ENCODE measurements around the gene KDM4D. TPM values are rescaled to one million over a fixed set of nuclear protein-coding genes. Genes with fewer than 3 reads are reported as not detected.
"Not testable (repeated sequence)": the region's sequence is repeated elsewhere in the genome, so short reads cannot be mapped to it uniquely, and the experiment has no call there.

KDM4D gene
- 0.32 TPM for total RNA-seq

GRCh38 chr11:94973099-94973968 lies at the start of gene KDM4D, which contains the start of gene CWC15:
Gene KDM4D, plus strand, starts transcription at chr11:94973709. Its CDS starts 23,664 bp downstream, at chr11:94997373.
Gene CWC15, minus strand, starts transcription at chr11:94973556. Its CDS starts 1,371 bp downstream, at chr11:94972185.
- peak; percentile 99 for ATAC-seq

- ATAC-seq = no peak
Measured at GRCh38 chr11:94924171-94924572, 49.3 kb upstream of the KDM4D start.

- no peak for ATAC-seq
Measured at GRCh38 chr11:94924612-94925011, 48.9 kb upstream of the KDM4D start.

GRCh38 chr11:94925422-94926270 lies 47.9 kb upstream of the KDM4D start:
- ATAC-seq = no peak

GRCh38 chr11:94926271-94926625 lies 47.3 kb upstream of the KDM4D start:
- no peak for ATAC-seq

GRCh38 chr11:94926698-94927237 lies 46.7 kb upstream of the KDM4D start:
- peak; percentile 71 for ATAC-seq

- ATAC-seq = no peak
Measured at GRCh38 chr11:94928117-94928990, 45.2 kb upstream of the KDM4D start.

GRCh38 chr11:94932072-94932471 lies 41.4 kb upstream of the KDM4D start:
- ATAC-seq = not testable (repeated sequence)

- ATAC-seq = no peak
Measured at GRCh38 chr11:94932503-94932902, 41.0 kb upstream of the KDM4D start.

GRCh38 chr11:94933223-94934130 lies 40.0 kb upstream of the KDM4D start:
- ATAC-seq = no peak

GRCh38 chr11:94934362-94934761 lies 39.1 kb upstream of the KDM4D start:
- ATAC-seq = no peak

- ATAC-seq = no peak
Measured at GRCh38 chr11:94934846-94935245, 38.7 kb upstream of the KDM4D start.

- ATAC-seq = peak; percentile 32
Measured at GRCh38 chr11:94938095-94939055, 35.1 kb upstream of the KDM4D start.

GRCh38 chr11:94939346-94939745 lies 34.2 kb upstream of the KDM4D start:
- no peak for ATAC-seq

GRCh38 chr11:94941131-94941530 lies 32.4 kb upstream of the KDM4D start:
- no peak for ATAC-seq

GRCh38 chr11:94946812-94947211 lies 26.7 kb upstream of the KDM4D start:
- no peak for ATAC-seq

GRCh38 chr11:94948070-94948617 lies 25.4 kb upstream of the KDM4D start:
- ATAC-seq = no peak

GRCh38 chr11:94954753-94955152 lies 18.8 kb upstream of the KDM4D start:
- ATAC-seq = no peak

- no peak for ATAC-seq
Measured at GRCh38 chr11:94956963-94957362, 16.5 kb upstream of the KDM4D start.
